HepG2 (cell line): ENCODE data around the gene TP53BP2. TPM values are rescaled to one million over a fixed set of nuclear protein-coding genes. Genes with fewer than 3 reads are reported as not detected.
"Not testable (repeated sequence)": the region's sequence is repeated elsewhere in the genome, so short reads cannot be mapped to it uniquely, and the experiment has no call there.

Source experiments
- ATAC-seq: fragments of 200-7000 bp; cut with Tn5 transposase; 3 replicates; pipeline ENCODE4 v1.9.1; 2020; ENCODE audit warnings: mild to moderate bottlenecking, moderate library complexity
- BruUV-seq: library from RNA; stranded (reverse); fragments of 400-500 nt; replicated peaks from 2 replicates; lab custom pipeline; 2021; lab: Mats Ljungman, UMichigan
- CTCF ChIA-PET: fragments of 300-600 bp; formaldehyde crosslinking; extraction: SDS; loops from one replicate; lab custom pipeline; 2021; ENCODE audit warnings: low total read pairs, inconsistent platforms, low intra/inter-chr PET ratio; lab: Yijun Ruan, JAX
- POLR2A ChIA-PET: fragments of 350-600 bp; sonication (Branson Sonifier 250); formaldehyde crosslinking; loops from one replicate; lab custom pipeline; 2020; ENCODE audit warnings: antibody characterized with exemption, inconsistent platforms; lab: Yijun Ruan, JAX
- DNase-seq: peaks from one replicate; pipeline ENCODE4 v3.0.0-alpha.2; 2015; ENCODE audit warnings: low spot score
- FAIRE-seq: peaks from 3 replicates; lab custom pipeline; 2011; peaks lifted over from hg19 to GRCh38; lab: Jason Lieb, UNC
- H2AFZ ChIP-seq: one replicate; pipeline ENCODE4 v1.6.1; 2011; ENCODE audit warnings: low read length, inconsistent platforms
- H3K27ac ChIP-seq: fragments of 300-600 bp; 3 replicates; pipeline ENCODE4 v1.8.0; 2011; ENCODE audit warnings: mixed run types, mild to moderate bottlenecking, mixed read lengths, low read length, inconsistent platforms; ENCODE audit not compliant: insufficient read depth; ENCODE audit errors: extremely low read length
- H3K27me3 ChIP-seq, 2 experiments: fragments of 200-600 bp in 1 of 2; 2 replicates in 1 of 2; 3 replicates in 1 of 2; pipeline versions ENCODE4 v1.6.0 to v1.8.0; 2011; ENCODE audit warnings: low read length in 2 of 2, mild to moderate bottlenecking in 2 of 2, moderate library complexity in 2 of 2, inconsistent platforms in 1 of 2; ENCODE audit not compliant: insufficient read depth in 2 of 2, control insufficient read depth in 1 of 2
- H3K36me3 ChIP-seq, 2 experiments: fragments of 200-600 bp in 1 of 2; replicated peaks in 1 of 2; 2 replicates in 1 of 2; 3 replicates in 1 of 2; pipeline versions ENCODE4 v1.5.1 to v1.8.0; 2011; ENCODE audit warnings: low read length in 2 of 2, inconsistent platforms in 1 of 2; ENCODE audit not compliant: insufficient read depth in 2 of 2, control insufficient read depth in 1 of 2
- H3K4me1 ChIP-seq: 2 replicates; pipeline ENCODE4 v1.5.1; 2012; ENCODE audit warnings: low read length, inconsistent platforms; ENCODE audit not compliant: insufficient read depth
- H3K4me2 ChIP-seq: 2 replicates; pipeline ENCODE4 v1.6.0; 2011; ENCODE audit warnings: low read depth, low read length, inconsistent platforms
- H3K4me3 ChIP-seq, 3 experiments: fragments of 200-600 bp in 1 of 3; sonication (generic), shearing (Covaris generic) in 1 of 3; replicated peaks in 1 of 3; 2 replicates each; pipeline ENCODE4 v1.5.1; 2011 to 2016; ENCODE audit warnings: low read length in 3 of 3, inconsistent platforms in 2 of 3, low read depth in 2 of 3, mild to moderate bottlenecking in 2 of 3, control low read depth in 1 of 3, mixed read lengths in 1 of 3; ENCODE audit not compliant: insufficient read depth in 1 of 3
- H3K79me2 ChIP-seq: one replicate; pipeline ENCODE4 v1.6.1; 2011; ENCODE audit warnings: low read length, inconsistent platforms; ENCODE audit not compliant: insufficient read depth
- H3K9ac ChIP-seq: 2 replicates; pipeline ENCODE4 v1.6.0; 2011; ENCODE audit warnings: mild to moderate bottlenecking, low read depth, low read length, inconsistent platforms; ENCODE audit not compliant: insufficient read depth
- H3K9me3 ChIP-seq: 2 replicates; pipeline ENCODE4 v1.5.1; 2012; ENCODE audit warnings: mild to moderate bottlenecking, low read length
- H4K20me1 ChIP-seq: 2 replicates; pipeline ENCODE4 v1.6.0; 2011; ENCODE audit warnings: inconsistent platforms, mild to moderate bottlenecking, low read length, moderate library complexity; ENCODE audit not compliant: insufficient read depth
- ATF7-NPFF ChIP-seq: sonication (generic); formaldehyde crosslinking; IDR thresholded peaks from 2 replicates; pipeline ENCODE4 v1.8.1; 2023; ENCODE audit warnings: mild to moderate bottlenecking, low read depth, missing genetic modification reagents, moderate library complexity
- FLYWCH1 ChIP-seq: sonication (generic); formaldehyde crosslinking; IDR thresholded peaks from 2 replicates; pipeline ENCODE4 v1.8.1; 2023; ENCODE audit warnings: mild to moderate bottlenecking, missing genetic modification reagents
- FOXK2 ChIP-seq: fragments of 450-650 bp; IDR thresholded peaks from 2 replicates; pipeline ENCODE4 v1.6.1; 2016
- PPARG ChIP-seq: conservative IDR thresholded peaks from 2 replicates; pipeline ENCODE4 v1.6.1; 2016; ENCODE audit warnings: missing biosample characterization, missing genetic modification reagents
- SNRNP70 ChIP-seq: fragments of 200-400 bp; formaldehyde crosslinking; IDR thresholded peaks from 2 replicates; pipeline ENCODE4 v1.6.1; 2017; ENCODE audit warnings: mild to moderate bottlenecking, low read depth, low read length, moderate library complexity
- TMF1 ChIP-seq: sonication (generic); formaldehyde crosslinking; IDR thresholded peaks from 2 replicates; pipeline ENCODE4 v1.8.1; 2022; ENCODE audit warnings: low read depth, missing genetic modification reagents
- ZNF552 ChIP-seq: sonication (generic); formaldehyde crosslinking; IDR thresholded peaks from 2 replicates; pipeline ENCODE4 v1.9.0; 2022; ENCODE audit warnings: missing genetic modification reagents, mild to moderate bottlenecking, borderline replicate concordance
- ZNF615 ChIP-seq: sonication (generic); formaldehyde crosslinking; IDR thresholded peaks from 2 replicates; pipeline ENCODE4 v1.5.0; 2020; ENCODE audit warnings: mild to moderate bottlenecking, missing genetic modification reagents, borderline replicate concordance
- WGBS: methylation state at CpG from one replicate; pipeline ENCODE4 v1.1.6; 2017; ENCODE audit warnings: low lambda C conversion rate; 5-methylcytosine and 5-hydroxymethylcytosine counted together
- in situ Hi-C: cut with HindIII; loops from 2 replicates; pipeline ENCODE4 v1.10.0; 2017; ENCODE audit warnings: low pct_unique_long_range_greater_than_20kb; ENCODE audit not compliant: extremely low pct_ligation_motif_present
- intact Hi-C: fragments of 100-400 bp; cut with micrococcal nuclease; formaldehyde crosslinking; loops from one replicate; pipeline ENCODE4 v1.10.0; 2022; ENCODE audit not compliant: unreplicated experiment
- polyA plus RNA-seq, 8 experiments: library from polyadenylated mRNA; depleted of rRNA in 3 of 8; stranded (reverse) in 7 of 8; unstranded in 1 of 8; fragments of >200 nt; fragmentation: Illumina TruSeq in 4 of 8; extraction: Trizol in 4 of 8; gene quantifications; 2 replicates each; pipeline versions ENCODE4 v1.2.1 to v1.2.3, GENCODE V29; 2011 to 2016; ENCODE audit warnings: low read depth in 4 of 8, missing spikeins in 1 of 8, mixed read lengths in 1 of 8; ENCODE audit not compliant: insufficient read depth in 1 of 8
- total RNA-seq, 5 experiments: library from RNA; depleted of rRNA; stranded (reverse); fragments of >200 nt; fragmentation: Illumina TruSeq; extraction: Trizol; gene quantifications; 2 replicates each; pipeline ENCODE4 v1.2.3, GENCODE V29; 2016; ENCODE audit warnings: low read depth in 1 of 5

Gene TP53BP2
- total and polyA plus RNA-seq, 2 of the 13 experiments (the other 11 are each of a cell fraction or from before 2014, with no cell fraction given), result 10.0 to 14.0 TPM

DNA sequence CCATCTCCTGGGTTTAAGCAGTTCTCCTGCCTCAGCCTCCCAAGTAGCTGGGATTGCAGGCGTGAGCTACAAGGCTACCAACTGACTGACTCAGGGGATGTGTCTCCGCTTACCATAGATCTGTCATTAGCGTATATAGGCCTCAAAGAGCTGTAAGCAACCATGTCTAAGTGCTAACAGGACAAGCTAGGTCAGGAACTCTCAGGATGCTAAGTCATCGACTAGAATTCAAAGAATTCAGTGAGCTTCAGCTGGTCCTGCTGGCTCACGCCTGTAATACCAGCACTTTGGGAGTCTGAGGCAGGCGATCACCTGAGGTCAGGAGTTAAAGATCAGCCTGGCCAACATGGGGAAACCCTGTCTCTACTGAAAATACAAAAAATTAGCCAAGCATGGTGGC is 103.9 kb downstream of the TP53BP2 start:
- TF ChIP-seq FLYWCH1 (CRISPR knock-in tag) (no peak), ZNF552 (CRISPR knock-in tag) (no peak), SNRNP70 (no peak), FOXK2 (no peak), ZNF615 (CRISPR knock-in tag) (no peak), ATF7-NPFF (CRISPR knock-in tag) (no peak), PPARG (CRISPR knock-in tag) (no peak), TMF1 (CRISPR knock-in tag) (no peak)
- intact Hi-C loops, result no loop called here
- DNase-seq (no peak), FAIRE-seq (no peak), ATAC-seq (no peak)
- BruUV-seq, result no TSS peak
- no peak overlapping the region for H3K27ac ChIP-seq
- H3K4me1 ChIP-seq, result no peaks in the 10 kb centered on the region
- 73% methylated on average over 6 of the region's 6 CpGs for WGBS
- H3K4me2 ChIP-seq, result no peak overlapping the region
- CTCF ChIA-PET, result no interaction called here
- no peaks in the 10 kb centered on the region for H3K36me3 ChIP-seq
- POLR2A ChIA-PET, result interaction anchor here (0.6 kb wide), 1 partner anchor 53 kb away, joined by 4 read pairs; no protein-coding TSS in a partner anchor
- no peaks in the 10 kb centered on the region for H4K20me1 ChIP-seq
- in situ Hi-C loops, result no loop called here
- H3K9me3 ChIP-seq, result no peaks in the 10 kb centered on the region
- H3K79me2 ChIP-seq, result no peaks in the 10 kb centered on the region
- no peaks in the 10 kb centered on the region for H3K27me3 ChIP-seq
- no peak overlapping the region for H3K4me3 ChIP-seq
- no peak overlapping the region for H3K9ac ChIP-seq
- H2AFZ ChIP-seq, result no peak overlapping the region

DNA sequence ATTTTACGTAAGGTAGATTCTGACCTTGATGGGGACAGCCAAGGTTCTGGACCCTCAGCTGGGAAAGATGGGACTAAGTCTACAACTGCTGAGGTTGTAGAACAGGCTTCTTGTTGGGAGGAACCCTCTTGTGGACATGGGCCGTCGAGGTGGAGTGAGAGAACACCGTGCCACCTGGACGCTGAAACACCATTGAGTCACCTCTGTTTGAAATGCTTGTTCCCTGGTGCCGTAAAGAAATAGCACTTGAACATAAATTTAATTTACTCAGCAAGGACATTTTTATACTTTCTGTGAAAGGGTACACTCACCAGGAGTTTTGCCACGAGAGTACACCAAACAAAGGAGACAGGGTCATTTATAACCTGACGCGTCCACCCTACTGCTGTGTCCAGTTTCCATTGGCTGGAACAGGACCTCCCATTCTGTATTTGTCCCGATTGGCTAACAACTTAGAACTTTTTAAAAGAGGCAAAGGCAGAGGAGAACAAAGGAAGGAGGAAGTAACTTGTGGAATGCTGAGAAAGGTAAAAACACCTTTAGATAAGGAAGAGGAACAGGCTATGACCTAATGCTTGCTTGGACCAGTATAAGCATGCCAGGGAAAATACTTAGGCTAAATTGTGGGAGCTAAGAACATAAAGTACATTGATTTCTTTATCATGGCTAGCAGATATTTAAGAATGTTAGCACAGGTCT is 105.6 kb downstream of the TP53BP2 start:
- FAIRE-seq, H3K4me2 ChIP-seq, H3K4me1 ChIP-seq, DNase-seq, H3K9me3 ChIP-seq, H4K20me1 ChIP-seq, H3K9ac ChIP-seq, H2AFZ ChIP-seq, H3K36me3 ChIP-seq, H3K4me3 ChIP-seq, BruUV-seq, CTCF ChIA-PET, H3K27ac ChIP-seq, ATAC-seq, H3K79me2 ChIP-seq, in situ Hi-C loops, intact Hi-C loops, POLR2A ChIA-PET, H3K27me3 ChIP-seq: not testable (repeated sequence)
- WGBS, result 83% methylated on average over 10 of the region's 10 CpGs
